ENCODE data around the gene NOC2L. TPM values are rescaled to one million over a fixed set of nuclear protein-coding genes. Genes with fewer than 3 reads are reported as not detected.

Gene NOC2L
- total RNA-seq, 3 donors from 2014 or later = 36.2 to 38.7 (median 38.2) TPM

DNA sequence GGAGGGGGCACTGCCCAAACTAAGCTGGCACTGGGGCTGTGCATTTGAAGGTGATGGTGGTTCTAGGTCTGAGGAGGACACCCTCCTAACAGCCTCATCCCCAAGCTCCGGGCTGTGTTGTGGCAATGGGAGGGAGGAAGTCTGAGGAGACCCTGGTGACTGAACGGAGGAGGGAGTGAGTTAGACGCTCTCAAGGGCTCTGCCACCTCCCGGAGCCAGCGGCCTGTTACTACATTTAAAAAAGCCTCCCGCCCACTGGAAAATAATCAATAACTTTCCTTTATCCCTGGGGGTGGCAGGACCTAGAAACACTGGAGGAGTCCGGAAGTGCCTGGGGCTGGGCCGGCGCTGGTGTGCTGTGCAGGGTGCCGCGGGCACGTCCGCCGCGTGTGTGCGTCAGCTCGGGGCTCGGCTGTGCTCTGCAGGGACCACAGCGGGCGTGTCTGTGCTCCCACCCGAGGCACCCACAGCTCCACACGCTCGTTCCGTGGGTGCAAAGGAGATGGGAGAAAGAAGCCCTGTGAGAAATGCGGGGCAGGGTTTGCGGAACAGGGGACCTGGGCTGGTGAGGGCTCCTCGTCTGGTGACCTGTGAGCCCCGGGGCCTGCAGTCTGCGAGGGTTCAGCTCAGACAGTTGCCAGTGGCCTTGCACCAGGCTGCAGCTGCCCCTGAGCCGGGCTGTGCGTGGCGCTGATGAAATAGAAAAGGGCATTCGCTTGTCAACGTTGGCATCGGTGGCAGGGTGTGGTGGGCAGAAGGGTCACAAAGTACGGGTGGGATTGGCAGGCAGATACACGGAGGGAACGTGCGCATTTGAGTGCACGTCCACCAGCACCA lies 30.0 kb downstream of the NOC2L start:
- TF ChIP-seq, protein P1, sequence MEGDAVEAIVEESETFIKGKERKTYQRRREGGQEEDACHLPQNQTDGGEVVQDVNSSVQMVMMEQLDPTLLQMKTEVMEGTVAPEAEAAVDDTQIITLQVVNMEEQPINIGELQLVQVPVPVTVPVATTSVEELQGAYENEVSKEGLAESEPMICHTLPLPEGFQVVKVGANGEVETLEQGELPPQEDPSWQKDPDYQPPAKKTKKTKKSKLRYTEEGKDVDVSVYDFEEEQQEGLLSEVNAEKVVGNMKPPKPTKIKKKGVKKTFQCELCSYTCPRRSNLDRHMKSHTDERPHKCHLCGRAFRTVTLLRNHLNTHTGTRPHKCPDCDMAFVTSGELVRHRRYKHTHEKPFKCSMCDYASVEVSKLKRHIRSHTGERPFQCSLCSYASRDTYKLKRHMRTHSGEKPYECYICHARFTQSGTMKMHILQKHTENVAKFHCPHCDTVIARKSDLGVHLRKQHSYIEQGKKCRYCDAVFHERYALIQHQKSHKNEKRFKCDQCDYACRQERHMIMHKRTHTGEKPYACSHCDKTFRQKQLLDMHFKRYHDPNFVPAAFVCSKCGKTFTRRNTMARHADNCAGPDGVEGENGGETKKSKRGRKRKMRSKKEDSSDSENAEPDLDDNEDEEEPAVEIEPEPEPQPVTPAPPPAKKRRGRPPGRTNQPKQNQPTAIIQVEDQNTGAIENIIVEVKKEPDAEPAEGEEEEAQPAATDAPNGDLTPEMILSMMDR (IDR thresholded peaks at IDR 0.05) = no peak
- TF ChIP-seq POLR2A (IDR thresholded peaks at IDR 0.05) (no peak), POLR2AphosphoS5 (IDR thresholded peaks at IDR 0.05) (no peak)
- H3K27me3 ChIP-seq = peaks cover 9 to 46% of the 10 kb centered on the region in 2 donors
- no peaks in the 10 kb centered on the region for H3K36me3 ChIP-seq
- H3K4me3 ChIP-seq = no peak overlapping the region
- DNase-seq (ENCODE audit: low spot score in 2 of 2) = no peak
- no peak overlapping the region for H3K27ac ChIP-seq
- peaks cover 8 to 15% of the 10 kb centered on the region in 2 donors for H3K4me1 ChIP-seq
- no peaks in the 10 kb centered on the region for H3K9me3 ChIP-seq
- intact Hi-C loops (cut with DNase I; ENCODE audit: low total_unique reads) = no loop called here

DNA sequence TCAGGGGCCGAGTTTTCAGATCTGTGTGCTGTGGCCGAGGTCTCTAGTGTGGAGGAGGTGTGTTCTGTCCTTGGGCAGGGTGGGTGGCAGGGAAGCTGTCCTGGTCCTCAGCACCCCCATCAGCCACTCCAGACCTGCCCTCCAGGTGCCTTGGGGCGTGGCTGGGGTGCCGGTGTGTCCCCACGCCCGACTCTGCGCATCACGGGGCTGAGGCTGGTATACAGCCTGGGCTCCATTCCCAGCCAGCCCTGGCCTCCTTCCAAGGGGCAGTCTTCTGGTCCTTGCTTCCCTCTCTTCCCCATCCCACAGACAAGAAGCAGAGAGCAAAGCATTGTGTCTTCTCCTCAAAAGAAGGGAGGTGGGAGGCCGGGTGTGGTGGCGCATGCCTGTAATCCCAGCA lies 31.3 kb downstream of the NOC2L start:
- Histone ChIP-seq H3K9me3 (no peaks in the 10 kb centered on the region), H3K27me3 (peaks cover 13 to 55% of the 10 kb centered on the region in 2 donors), H3K36me3 (no peaks in the 10 kb centered on the region), H3K27ac (no peak overlapping the region), H3K4me3 (no peak overlapping the region), H3K4me1 (peaks cover 15% of the 10 kb centered on the region in 2 donors)
- no peak for DNase-seq (ENCODE audit: low spot score in 2 of 2)
- TF ChIP-seq POLR2AphosphoS5 (IDR thresholded peaks at IDR 0.05) (no peak), POLR2A (IDR thresholded peaks at IDR 0.05) (no peak)
- TF ChIP-seq, protein P1 (IDR thresholded peaks at IDR 0.05) = no peak
- intact Hi-C loops (cut with DNase I; ENCODE audit: low total_unique reads) = no loop called here

DNA sequence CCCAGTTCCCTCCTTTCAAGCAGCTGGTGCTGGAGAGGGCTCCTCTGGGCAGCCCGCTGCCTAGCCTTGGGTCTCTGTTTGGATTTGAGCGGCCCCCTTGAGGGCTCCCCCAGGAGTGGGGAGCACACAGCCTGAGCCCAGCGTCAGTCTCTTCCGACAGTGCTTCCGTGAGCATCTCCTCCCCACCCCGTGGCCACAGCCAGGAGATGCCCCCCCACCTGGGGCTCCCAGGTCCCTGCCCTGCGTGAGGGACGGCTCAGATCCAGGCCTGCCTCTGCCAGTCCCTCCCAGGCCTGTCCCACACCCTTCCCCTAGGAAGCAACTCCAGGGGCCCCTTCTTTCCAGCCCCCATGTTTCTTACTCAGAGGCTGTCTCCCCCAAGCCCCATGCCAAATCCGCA lies 31.8 kb downstream of the NOC2L start:
- no peaks in the 10 kb centered on the region for H3K9me3 ChIP-seq
- H3K4me1 ChIP-seq = peaks cover 15% of the 10 kb centered on the region in 2 donors
- peaks cover 14 to 59% of the 10 kb centered on the region in 2 donors for H3K27me3 ChIP-seq
- no peak overlapping the region for H3K27ac ChIP-seq
- no peak for DNase-seq (ENCODE audit: low spot score in 2 of 2)
- no peaks in the 10 kb centered on the region for H3K36me3 ChIP-seq
- no peak overlapping the region for H3K4me3 ChIP-seq
- intact Hi-C loops (cut with DNase I; ENCODE audit: low total_unique reads) = no loop called here
- TF ChIP-seq POLR2AphosphoS5 (IDR thresholded peaks at IDR 0.05) (no peak), POLR2A (IDR thresholded peaks at IDR 0.05) (no peak)
- TF ChIP-seq, protein P1 (IDR thresholded peaks at IDR 0.05) = no peak

DNA sequence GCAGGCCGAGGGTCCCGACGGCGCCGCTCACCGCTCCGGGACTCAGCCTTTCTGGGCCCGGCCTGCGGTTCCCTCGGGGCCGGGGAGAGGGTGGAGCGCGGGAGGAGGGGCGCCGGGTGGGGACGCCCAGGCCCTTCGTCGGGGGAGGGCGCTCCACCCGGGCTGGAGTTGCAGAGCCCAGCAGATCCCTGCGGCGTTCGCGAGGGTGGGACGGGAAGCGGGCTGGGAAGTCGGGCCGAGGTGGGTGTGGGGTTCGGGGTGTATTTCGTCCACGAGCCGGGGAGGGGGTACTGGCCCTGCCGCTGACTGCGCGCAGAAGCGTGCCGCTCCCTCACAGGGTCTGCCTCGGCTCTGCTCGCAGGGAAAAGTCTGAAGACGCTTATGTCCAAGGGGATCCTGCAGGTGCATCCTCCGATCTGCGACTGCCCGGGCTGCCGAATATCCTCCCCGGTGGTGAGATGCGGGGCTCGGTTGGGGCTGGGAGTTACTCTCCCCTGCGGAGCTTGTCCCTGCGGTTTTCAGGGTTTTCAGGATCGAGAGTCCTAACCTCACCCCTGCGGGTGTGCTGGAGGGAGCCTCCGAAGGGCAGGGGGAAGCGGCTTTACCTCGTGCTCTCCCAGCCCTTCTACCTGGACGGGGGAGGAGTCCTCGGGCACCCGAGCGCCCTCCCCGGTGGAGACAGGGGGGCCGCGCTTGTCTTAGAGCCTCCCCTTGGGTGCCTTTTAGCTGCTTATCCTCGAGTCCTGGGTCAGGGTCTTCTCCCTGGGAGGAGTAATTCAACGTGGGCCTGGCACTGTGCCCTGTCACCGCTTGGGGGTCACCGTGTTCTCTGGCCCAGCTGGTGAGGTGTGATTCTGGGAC lies 33.3 kb downstream of the NOC2L start:
- intact Hi-C loops (cut with DNase I; ENCODE audit: low total_unique reads) = no loop called here
- Histone ChIP-seq H3K27me3 (peaks cover 14 to 68% of the 10 kb centered on the region in 2 donors), H3K4me1 (peaks cover 16 to 23% of the 10 kb centered on the region in 2 donors), H3K36me3 (no peaks in the 10 kb centered on the region), H3K27ac (no peak overlapping the region), H3K9me3 (no peaks in the 10 kb centered on the region), H3K4me3 (peak overlapping the region; percentile 33 to 70 (median 54))
- no peak for DNase-seq (ENCODE audit: low spot score in 2 of 2)
- TF ChIP-seq POLR2A (IDR thresholded peaks at IDR 0.05) = no peak
- TF ChIP-seq, protein P1 (IDR thresholded peaks at IDR 0.05) = no peak
- TF ChIP-seq POLR2AphosphoS5 (IDR thresholded peaks at IDR 0.05) = no peak

All from breast epithelium (tissue), 4 donors.